DOHH2 (cell line): ENCODE data around the gene COL23A1.

Experiments used
- H3F3A ChIP-seq: fragments of 200-600 bp; sonication (generic), shearing (Covaris generic); 2 replicates; pipeline ENCODE4 v1.6.0; 2016; ENCODE audit warnings: antibody characterized with exemption, mild to moderate bottlenecking; ENCODE audit not compliant: control insufficient read depth, insufficient read depth
- H3K27ac ChIP-seq: fragments of 200-600 bp; sonication (generic); 2 replicates; pipeline ENCODE4 v1.5.1; 2014; ENCODE audit warnings: low read depth, mild to moderate bottlenecking, low read length, moderate library complexity
- H3K27me3 ChIP-seq: fragments of 200-600 bp; sonication (generic); 2 replicates; pipeline ENCODE4 v1.6.1; 2014; ENCODE audit warnings: mild to moderate bottlenecking, low read length, mixed read lengths; ENCODE audit not compliant: control insufficient read depth
- H3K36me3 ChIP-seq: fragments of 200-600 bp; sonication (generic); 2 replicates; pipeline ENCODE4 v1.6.1; 2014; ENCODE audit warnings: mild to moderate bottlenecking, low read length, moderate library complexity, mixed read lengths; ENCODE audit not compliant: control insufficient read depth
- H3K4me1 ChIP-seq: fragments of 200-600 bp; sonication (generic); 2 replicates; pipeline ENCODE4 v1.6.1; 2014; ENCODE audit warnings: mild to moderate bottlenecking, low read length, mixed read lengths; ENCODE audit not compliant: control insufficient read depth
- H3K4me2 ChIP-seq: fragments of 200-600 bp; sonication (generic); 2 replicates; pipeline ENCODE4 v1.6.0; 2014; ENCODE audit warnings: mild to moderate bottlenecking, low read length, moderate library complexity
- H3K4me3 ChIP-seq: fragments of 200-600 bp; sonication (generic); 2 replicates; pipeline ENCODE4 v1.5.1; 2014; ENCODE audit warnings: mild to moderate bottlenecking, low read length, mixed read lengths
- H3K79me2 ChIP-seq: fragments of 200-600 bp; sonication (generic); 2 replicates; pipeline ENCODE4 v1.6.1; 2014; ENCODE audit warnings: mild to moderate bottlenecking, low read length, mixed read lengths; ENCODE audit not compliant: control insufficient read depth
- H3K9me2 ChIP-seq: fragments of 200-600 bp; sonication (generic); replicated peaks from 2 replicates; pipeline ENCODE4 v1.6.1; 2014; ENCODE audit warnings: mild to moderate bottlenecking, low read length, mixed read lengths; ENCODE audit not compliant: control insufficient read depth
- H3K9me3 ChIP-seq: fragments of 200-600 bp; sonication (generic); 2 replicates; pipeline ENCODE4 v1.6.1; 2014; ENCODE audit warnings: antibody characterized with exemption, low read length, mixed read lengths; ENCODE audit not compliant: control insufficient read depth, insufficient read depth
- H4K20me1 ChIP-seq: fragments of 200-600 bp; sonication (generic); 2 replicates; pipeline ENCODE4 v1.6.0; 2014; ENCODE audit warnings: low read depth, mild to moderate bottlenecking, antibody characterized with exemption, low read length, moderate library complexity; ENCODE audit not compliant: control insufficient read depth, insufficient read depth
- CTCF ChIP-seq: fragments of 200-600 bp; sonication (generic); IDR thresholded peaks from one replicate; pipeline ENCODE4 v1.5.1; 2014; ENCODE audit warnings: antibody characterized with exemption, mild to moderate bottlenecking, low read depth, low read length; ENCODE audit not compliant: poor library complexity, severe bottlenecking
- EZH2phosphoT487 ChIP-seq: fragments of 200-600 bp; sonication (generic); IDR thresholded peaks from 2 replicates; pipeline ENCODE4 v1.6.1; 2017; ENCODE audit warnings: borderline replicate concordance, mild to moderate bottlenecking, antibody characterized with exemption, low read length, moderate library complexity, mixed read lengths

COL23A1 gene

GRCh38 chr5:178392386-178392785, 197.8 kb downstream of the COL23A1 start:
- Histone ChIP-seq H3K36me3 (no peaks in the 10 kb centered on the region), H3K9me3 (no peaks in the 10 kb centered on the region), H3K4me2 (no peak overlapping the region), H4K20me1 (no peaks in the 10 kb centered on the region), H3K9me2 (no peaks in the 10 kb centered on the region), H3F3A (no peaks in the 10 kb centered on the region), H3K4me1 (no peaks in the 10 kb centered on the region), H3K27ac (no peak overlapping the region), H3K27me3 (no peaks in the 10 kb centered on the region), H3K79me2 (no peaks in the 10 kb centered on the region), H3K4me3 (no peak overlapping the region)
- TF ChIP-seq EZH2phosphoT487 (no peak), CTCF (no peak)

- Histone ChIP-seq H3K4me1 (no peaks in the 10 kb centered on the region), H3K9me3 (no peaks in the 10 kb centered on the region), H4K20me1 (no peaks in the 10 kb centered on the region), H3K9me2 (no peaks in the 10 kb centered on the region), H3F3A (no peaks in the 10 kb centered on the region), H3K4me2 (no peak overlapping the region), H3K36me3 (no peaks in the 10 kb centered on the region), H3K27me3 (no peaks in the 10 kb centered on the region), H3K79me2 (no peaks in the 10 kb centered on the region), H3K27ac (no peak overlapping the region), H3K4me3 (no peak overlapping the region)
- TF ChIP-seq CTCF (no peak), EZH2phosphoT487 (no peak)
These were observed 198.7 kb downstream of the COL23A1 start for GRCh38 chr5:178391480-178391879.

- H3K4me1 ChIP-seq = no peaks in the 10 kb centered on the region
- H3K4me3 ChIP-seq = no peak overlapping the region
- TF ChIP-seq CTCF (no peak), EZH2phosphoT487 (no peak)
- H3K4me2 ChIP-seq = no peak overlapping the region
- H3K27ac ChIP-seq = no peak overlapping the region
- H3F3A ChIP-seq = no peaks in the 10 kb centered on the region
- H4K20me1 ChIP-seq = no peaks in the 10 kb centered on the region
- no peaks in the 10 kb centered on the region for H3K27me3 ChIP-seq
- H3K79me2 ChIP-seq = no peaks in the 10 kb centered on the region
- H3K36me3 ChIP-seq = no peaks in the 10 kb centered on the region
- no peaks in the 10 kb centered on the region for H3K9me3 ChIP-seq
- H3K9me2 ChIP-seq = no peaks in the 10 kb centered on the region
These were observed 200.4 kb downstream of the COL23A1 start for GRCh38 chr5:178389796-178390195.
